ENCODE measurements around the gene PLCL1.

The PLCL1 gene

DNA sequence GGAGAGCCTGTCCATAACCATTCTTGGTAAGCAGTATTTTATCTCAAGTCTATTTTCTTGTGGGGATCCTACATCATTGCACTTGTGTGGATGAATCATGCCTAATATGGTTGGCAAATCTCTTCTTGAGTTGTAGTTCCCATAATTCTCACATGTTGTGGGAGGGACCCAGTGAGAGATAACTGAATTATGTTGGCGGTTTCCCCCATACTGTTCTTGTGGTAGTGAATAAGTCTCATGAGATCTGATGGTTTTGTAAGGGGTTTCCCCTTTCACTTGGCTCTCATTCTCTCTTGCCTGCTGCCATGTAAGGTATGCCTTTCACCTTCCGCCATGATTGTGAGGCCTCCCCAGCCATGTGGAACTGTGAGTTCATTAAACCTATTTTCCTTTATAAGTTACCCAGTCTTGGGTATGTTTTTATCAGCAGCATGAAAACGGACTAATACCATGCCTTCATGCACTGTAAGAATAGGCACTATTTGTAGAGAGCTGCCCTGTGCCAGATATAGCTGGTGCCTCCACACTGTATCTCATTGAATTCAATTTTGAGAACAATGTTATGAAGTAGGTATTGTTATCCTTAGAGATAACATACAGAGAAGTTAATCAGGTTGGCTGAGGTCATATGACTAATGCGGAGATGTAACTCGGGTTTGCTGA lies 148.3 kb downstream of the PLCL1 start:
- DNase-seq (ENCODE audit: low read depth, low spot score) = no peak

DNA sequence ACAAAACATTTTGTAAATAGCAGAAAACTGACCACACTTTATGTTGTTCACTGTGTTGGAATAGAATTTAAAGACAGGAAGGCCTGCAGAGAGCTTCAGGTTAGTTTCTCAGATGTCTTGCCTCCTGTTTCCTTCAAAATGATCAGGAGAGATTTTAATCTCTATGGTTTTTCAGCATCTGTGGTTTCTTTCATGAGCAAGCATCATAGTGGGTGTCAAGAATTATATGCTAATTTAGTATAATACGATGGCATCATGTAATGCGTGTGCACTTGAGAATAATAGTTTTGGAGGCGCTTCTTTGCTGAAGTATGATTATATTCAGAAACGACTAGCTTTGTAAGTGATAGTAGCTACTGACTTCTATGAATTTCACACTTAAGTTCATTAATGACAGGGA lies 149.9 kb downstream of the PLCL1 start:
- DNase-seq (ENCODE audit: low read depth, low spot score) = no peak

DNA sequence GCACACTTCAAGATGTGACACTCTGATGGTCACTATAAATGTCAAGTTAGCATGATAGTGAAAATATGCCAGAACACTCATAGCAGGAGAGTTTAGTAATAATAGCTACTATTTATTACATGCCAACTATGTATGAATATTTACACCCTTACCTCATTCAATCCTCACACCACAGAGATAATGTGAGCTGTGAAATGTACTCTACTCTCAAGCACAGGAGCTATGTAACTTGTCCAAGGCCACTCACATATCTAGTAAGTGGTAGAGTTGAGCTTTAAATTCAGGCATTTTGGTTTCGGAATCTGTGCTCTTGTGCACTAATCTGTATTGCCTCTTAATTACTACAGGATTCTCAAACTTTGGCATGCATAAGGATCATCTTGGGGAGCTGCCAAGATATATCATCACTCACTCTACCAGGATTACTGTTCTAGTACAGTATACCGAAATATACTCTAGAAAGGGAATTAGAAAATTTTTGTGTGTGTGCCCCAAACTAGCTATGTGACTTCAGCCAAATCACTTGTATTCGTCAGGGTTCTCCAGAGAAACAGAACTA lies 154.3 kb downstream of the PLCL1 start:
- DNase-seq (ENCODE audit: low read depth, low spot score) = no peak

DNA sequence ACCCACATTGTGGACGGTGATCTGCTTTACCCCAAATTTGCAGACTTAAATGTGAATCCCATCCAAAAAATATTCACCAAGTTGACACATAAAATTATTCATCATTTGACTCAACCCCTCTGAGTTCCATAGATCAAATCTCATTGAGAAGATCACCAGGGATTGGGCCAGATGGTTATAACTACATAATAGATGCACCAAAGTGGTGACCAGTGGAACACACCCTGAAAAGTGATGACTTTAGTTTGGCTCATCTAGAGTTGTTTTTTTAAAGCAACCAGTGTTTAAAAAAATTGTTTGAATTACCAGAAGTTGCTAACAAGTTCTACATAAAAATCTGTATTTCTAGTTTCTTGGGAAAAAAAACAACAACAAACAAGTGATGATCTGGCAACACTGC lies 155.0 kb downstream of the PLCL1 start:
- no peak for DNase-seq (ENCODE audit: low read depth, low spot score)

DNA sequence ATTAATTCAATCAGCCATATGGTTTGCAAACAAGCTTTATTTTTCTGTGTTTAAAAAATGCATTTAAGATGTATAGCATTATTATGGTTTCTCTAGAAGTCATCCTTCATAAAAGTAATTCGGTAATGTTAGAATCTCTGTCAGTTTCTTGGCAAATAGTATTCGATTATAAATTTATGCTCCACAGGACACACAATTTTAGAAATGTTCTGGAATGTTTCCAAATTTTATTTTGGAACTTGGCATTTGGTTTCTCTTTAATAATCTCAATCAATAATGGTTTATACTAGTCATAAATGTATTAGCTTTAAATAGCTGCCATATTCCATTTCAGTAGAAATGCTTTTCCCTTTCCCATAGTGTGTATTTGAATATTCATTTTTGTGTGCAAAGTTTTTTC lies 156.4 kb downstream of the PLCL1 start:
- no peak for DNase-seq (ENCODE audit: low read depth, low spot score)

DNA sequence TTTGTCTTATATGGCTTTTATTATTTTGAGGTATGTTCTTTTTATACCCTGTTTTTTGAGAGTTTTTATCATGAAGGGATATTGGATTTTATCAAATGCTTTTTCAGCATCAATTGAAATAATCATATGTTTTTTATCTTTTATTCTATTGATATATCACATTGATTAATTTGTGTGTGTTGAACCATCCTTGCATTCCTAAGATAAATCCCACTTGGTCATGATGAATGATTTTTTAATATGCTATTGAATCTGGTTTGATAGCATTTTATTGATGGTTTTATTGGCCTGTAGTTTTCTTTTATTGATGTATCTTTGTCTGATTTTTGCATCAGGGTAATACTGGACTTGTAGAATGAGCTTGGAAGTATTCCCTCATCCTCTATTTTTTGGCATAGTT lies 160.3 kb downstream of the PLCL1 start:
- DNase-seq (ENCODE audit: low read depth, low spot score) = no peak

DNA sequence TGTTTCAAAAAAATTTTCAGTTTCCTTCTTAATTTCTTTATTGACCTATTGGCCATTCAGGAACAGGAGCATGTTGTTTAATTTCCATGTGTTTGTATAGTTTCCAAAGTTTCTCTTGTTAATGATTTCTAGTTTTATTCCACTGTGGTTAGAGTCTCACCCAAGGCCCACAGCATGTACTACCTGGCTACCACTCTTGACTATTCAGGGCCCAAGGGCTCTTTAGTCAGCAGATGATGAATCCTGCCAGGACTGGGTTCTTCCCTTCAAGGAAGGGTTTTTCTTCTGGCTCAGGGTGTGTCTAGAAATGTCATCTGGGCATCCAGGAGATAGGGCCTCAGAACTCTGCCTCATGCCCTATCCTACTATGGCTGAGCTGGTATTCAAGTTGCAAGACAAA lies 161.4 kb downstream of the PLCL1 start:
- DNase-seq (ENCODE audit: low read depth, low spot score) = no peak

DNA sequence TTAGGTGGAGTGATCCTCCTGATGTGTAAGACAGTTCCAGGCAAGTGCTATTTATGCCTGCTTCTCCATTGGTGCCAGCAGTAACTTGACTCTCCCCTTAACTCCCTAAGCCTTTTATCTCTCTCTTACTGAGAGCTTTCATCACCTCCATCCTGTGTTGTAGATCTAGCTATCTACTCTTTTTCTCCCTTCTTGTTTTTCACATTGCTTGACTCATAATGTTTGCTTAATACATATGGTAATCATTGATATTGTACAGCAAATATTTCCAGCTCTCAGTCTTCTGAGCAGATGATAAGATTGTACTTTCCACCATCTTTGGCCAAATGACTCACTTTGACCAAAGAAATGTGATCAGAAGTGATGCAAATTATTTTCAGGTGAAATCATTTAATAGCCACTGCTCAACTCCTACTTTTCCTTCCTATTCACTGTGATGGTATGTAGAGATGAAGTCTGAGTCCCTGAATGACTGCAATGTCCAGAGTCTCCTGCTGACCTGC lies 165.0 kb downstream of the PLCL1 start:
- DNase-seq (ENCODE audit: low read depth, low spot score) = no peak

DNA sequence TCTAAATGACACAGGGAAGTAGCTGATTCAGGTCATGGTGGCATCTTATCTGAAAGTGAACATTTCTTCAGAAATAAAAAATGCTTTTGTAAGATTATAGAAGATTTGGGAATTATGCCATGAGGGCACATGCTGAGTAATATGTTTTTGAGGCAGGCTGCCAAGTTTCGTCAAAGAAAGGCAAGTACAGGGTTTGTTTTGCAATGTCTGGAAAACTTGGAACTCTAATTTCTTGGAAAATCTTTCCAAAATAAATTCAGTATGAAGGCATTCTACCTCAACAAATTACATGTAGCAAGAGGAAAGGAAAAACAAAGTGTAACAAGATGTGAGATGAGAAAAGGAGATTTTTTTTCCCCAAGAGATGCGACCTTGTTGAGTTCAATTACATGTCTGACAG lies 167.7 kb downstream of the PLCL1 start:
- DNase-seq (ENCODE audit: low read depth, low spot score) = no peak

DNA sequence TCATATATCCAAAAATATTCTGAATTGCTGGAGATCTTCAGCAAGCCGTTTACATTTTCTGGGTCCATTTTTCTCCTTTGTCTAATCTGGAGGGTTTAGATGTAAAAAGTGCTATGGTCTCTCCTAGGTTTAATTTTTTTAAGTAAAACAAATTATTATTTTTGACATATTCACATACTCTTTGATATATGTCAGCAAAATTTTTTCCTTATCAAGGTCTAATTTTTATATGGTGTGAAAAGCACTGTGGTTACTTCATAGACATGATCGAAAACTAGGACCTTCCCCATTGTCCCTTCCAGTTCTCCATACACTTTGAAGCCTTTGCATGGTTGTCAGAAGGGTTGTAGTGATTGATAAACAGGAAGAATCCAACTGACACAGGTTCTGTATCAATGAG lies 168.2 kb downstream of the PLCL1 start:
- DNase-seq (ENCODE audit: low read depth, low spot score) = no peak

DNA sequence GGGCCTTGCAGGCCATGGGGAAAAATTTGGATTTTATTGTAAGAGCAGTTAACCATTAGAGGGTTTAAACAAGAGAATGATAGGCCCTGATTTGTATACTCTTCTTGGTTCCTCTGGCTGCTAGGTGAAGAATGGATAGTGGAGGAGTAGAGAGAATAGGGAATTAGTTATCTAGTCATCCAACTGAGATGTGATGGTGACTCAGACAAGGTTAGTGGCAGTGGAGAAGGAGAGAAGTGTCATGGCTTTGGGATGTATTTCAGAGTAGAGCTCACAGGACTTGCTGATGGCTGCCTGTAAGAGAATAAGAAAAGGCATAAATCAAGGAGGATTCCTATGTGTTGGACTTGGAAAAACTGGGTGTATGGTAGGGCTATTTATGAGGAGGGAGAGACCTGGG lies 169.4 kb downstream of the PLCL1 start:
- no peak for DNase-seq (ENCODE audit: low read depth, low spot score)

DNA sequence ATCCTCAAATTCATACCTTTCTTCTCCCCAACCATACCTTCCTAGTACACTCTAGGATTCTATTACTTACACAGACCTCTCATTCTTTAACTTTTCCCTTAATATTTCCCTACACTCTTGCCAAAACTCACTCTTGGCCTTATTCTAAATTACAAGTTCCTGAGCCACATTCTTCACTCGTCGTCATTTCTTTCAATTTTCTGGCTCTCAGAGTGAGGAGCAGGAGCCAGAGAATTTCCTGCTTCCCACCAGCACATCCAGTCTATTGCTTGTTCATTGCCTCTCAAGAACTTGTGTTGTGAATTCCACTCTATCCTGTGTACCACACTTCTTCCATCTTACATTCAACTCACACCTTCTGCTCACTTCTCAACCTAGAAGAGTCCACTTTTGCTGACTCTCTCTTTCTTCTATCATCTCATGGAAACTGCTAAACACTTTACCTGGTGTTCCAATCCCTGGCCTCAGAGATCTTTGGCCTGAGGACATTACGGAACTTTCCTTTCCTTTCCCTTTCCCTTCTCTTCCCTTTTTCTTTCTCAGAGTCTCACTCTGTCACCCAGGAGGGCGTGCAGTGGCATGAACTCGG lies 171.6 kb downstream of the PLCL1 start:
- DNase-seq (ENCODE audit: low read depth, low spot score) = no peak

DNA sequence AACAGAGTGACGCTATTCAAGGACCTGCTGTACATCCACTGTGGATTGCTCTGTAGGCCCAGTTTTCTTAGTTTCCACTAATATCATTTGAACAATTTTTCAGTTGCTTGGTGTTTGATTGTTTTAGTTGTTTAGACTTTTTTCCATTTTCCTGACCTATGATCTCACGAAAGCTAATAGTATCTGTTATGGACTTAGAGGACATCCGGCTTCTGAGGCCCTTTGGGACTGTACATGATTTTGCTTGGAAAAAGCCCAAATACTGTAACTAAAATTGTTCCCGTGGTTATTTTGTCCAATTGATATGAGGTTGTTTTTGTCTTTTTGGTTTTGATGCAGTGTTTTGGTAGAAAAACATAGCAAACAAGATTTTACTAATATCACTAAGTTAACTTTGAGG lies 174.6 kb downstream of the PLCL1 start:
- no peak for DNase-seq (ENCODE audit: low read depth, low spot score)

DNA sequence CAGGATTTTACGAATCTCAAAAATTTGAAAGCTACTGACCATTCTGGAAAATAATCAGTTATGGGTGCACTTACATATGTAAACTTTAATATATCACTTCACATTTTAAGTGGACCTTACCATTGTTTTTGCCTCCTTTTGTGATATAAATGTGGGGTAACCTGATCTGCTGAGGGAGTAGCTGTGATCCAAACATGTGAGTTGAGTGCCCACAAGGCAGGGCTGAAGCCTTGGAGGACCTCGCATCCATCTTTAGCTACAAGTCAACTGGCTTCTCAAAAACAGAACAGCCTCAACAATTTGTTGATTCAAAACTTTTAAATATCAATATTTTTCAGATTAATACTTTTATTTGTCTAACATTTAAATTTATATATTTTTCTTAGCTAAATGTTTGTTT lies 178.2 kb downstream of the PLCL1 start:
- DNase-seq (ENCODE audit: low read depth, low spot score) = no peak

DNA sequence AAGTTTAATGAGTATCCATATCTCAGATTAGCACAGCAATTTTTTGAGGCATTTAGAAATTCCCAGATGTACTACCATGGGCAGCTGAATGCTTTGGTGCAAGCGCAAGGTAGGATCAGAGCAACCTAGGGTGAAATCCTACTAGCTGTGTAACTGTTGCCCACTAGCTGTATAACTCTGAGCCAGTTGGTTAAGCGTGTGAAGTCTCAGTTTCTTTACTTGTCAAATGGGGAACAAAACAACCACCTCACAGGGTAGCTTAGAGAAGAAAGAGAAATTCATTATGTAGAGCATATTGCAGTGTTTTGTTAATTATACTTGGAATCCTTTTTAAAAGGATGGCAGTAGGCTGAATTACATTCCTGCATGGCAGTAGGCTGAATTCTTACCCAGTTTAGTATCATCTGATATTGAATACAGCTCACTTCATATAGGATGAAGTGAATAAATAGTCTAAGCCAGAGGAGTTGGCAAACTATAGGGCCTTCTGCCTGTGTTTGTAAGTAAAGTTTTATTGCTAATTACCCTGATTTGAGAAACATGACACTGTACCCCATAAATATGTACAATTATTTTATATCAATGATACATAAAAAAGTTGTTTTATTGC lies 180.7 kb downstream of the PLCL1 start:
- no peak for DNase-seq (ENCODE audit: low read depth, low spot score)

DNA sequence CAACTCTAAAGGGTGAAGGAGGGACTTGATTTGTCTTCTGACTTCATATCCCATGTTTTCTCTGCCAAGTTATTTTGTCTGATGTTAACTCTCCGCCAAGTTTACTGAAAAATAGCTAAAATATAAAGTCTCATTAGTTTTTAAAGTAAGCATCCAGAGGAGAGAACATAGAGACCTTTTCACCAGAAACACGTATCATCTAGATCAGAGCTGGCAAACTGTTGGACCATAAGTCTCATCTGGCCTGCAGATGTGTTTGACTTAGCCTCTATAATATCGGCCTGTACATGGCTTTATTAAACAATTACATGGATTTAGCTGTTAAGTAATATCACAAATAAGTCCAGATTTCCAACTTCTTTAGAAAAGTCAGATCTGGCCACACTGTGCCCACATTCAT lies 182.6 kb downstream of the PLCL1 start:
- no peak for DNase-seq (ENCODE audit: low read depth, low spot score)

DNA sequence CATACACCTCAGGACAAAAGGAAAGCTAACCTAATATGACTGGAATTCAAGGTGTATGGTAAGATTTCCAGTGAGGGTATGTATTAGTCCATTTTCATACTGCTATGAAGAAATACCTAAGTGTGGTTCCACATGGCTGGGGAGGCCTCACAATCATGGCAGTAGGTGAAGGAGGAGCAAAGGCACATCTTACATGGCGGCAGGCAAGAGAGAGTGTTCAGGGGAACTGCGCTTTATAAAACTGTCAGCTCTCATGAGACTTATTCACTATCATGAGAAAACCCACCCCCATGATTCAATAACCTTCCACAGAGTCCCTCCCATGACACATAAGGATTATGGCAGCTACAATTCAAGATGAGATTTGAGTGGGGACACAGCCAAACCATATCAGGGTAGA lies 186.0 kb downstream of the PLCL1 start:
- no peak for DNase-seq (ENCODE audit: low read depth, low spot score)

DNA sequence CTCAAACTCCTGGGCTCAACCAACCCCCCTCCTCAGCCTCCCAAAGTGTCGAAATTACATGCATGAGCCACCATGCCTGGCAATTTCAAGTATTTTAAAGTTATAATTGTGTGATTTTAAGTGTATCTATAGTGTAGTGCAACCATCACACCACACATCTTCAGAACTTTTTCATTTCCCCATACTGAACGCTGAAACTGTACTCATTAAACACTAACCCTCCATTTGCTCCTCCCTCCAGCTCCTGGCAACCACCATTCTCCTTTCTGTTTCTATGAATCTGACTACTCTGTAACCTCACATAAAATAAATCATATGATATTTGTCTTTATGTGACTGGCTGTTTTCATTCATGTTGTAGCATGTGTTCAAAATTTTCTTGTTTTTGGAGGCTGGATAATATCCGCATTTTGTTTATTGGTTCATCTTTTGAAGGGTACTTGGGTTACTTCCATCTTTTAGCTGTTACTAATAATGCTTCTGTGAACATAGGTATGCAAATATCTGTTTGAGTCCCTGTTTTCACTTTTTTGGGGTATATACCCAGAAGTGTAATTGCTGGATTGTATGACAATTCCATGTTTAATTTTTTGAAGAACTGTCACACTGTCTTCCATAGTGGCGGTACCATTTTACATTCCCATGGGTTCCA lies 188.2 kb downstream of the PLCL1 start:
- no peak for DNase-seq (ENCODE audit: low read depth, low spot score)

DNA sequence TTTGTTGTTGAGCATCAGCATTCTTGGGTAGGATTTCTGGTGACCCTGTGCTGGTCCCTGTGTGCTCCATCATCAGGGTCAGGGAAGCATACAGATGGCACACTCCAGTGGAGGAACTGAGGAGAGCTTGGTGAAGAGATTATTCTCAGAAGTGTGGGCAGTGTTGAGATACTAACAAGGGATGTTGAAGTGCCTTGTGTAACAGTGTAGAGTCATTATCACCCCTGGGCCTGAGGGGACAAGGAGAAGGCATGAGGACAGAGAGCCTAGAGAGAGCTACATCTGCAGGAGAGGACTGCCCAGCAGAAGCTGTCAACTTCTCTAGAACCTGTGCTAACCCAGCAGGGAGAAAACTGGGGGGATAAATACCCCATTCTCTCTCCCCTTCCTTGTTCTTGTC lies 189.0 kb downstream of the PLCL1 start:
- no peak for DNase-seq (ENCODE audit: low read depth, low spot score)

DNA sequence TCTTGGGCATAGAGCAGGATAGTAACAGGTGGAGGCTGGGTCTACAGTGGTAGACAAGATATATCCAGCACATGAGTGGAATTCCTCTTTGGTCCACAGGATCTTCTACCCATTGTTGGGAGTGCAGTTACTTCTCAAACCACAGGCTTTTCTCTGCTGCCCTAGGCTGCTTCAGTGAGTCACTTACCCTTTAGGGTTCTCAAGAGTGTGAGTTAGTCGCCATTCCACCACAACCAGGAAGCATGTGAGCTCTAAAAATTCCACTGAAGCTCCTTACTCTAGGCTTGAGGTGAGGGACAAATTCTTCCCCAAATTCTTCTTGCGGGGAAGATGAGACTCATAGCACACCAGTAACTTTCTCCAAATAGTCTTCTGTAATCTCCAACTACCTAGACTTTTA lies 189.4 kb downstream of the PLCL1 start:
- DNase-seq (ENCODE audit: low read depth, low spot score) = no peak

DNA sequence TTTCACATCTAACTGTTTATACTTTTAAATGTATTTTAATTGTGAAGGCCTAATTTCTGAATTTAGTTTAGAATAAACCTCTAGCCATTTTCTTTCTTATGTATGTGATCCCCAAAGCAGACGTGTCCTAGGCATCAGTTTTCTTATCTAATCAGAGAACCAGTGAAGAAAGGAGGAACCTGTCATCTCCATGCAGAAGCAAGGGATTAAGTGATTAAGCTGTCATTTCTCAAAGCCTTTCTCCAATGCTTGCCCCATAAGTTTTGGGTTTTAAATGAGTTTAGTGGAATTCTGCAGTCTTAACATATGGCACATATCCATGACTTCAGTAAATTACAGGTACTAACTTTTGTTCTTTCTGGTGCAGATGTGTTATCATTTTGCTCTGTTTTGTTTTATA lies 190.4 kb downstream of the PLCL1 start:
- no peak for DNase-seq (ENCODE audit: low read depth, low spot score)

DNA sequence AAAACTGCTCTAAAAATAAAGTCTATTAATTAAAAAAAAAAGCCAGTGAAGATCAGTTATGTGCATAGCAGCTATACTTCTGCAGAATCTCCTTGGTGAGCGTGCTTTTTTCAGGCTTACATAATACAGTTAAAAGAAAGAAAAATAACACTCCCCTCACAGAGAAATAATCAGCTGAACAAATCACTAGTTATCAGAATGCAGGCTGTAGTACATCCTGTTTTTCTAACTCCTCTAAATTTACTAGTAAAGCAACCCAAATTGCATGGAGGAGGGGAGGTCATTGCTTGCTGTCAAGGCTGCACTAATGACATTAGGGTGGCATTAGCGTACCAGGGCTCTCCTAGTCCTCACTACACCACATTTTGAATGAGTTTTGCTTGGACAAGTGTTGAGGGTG lies 192.2 kb downstream of the PLCL1 start:
- no peak for DNase-seq (ENCODE audit: low read depth, low spot score)

All from activated naive CD8-positive, alpha-beta T cell treated with anti-CD3 and anti-CD28 coated beads, Interleukin-2, amount 50 U/mL, for 16 hours (primary cell).